AG10803 (cell line): ENCODE results near the gene PLXNA2.

Source experiments
- DNase-seq: peaks from one replicate; pipeline ENCODE4 v3.0.0; 2010; ENCODE audit warnings: low read depth
- H3K4me3 ChIP-seq: 2 replicates; pipeline ENCODE4 v1.5.1; 2011; ENCODE audit warnings: mild to moderate bottlenecking, low read length, control low read depth
- TF ChIP-seq, protein P1 (sequence below): conservative IDR thresholded peaks from 2 replicates; pipeline ENCODE4 v1.5.1; 2011; ENCODE audit warnings: mild to moderate bottlenecking, low read length, control low read depth, inconsistent platforms

The PLXNA2 gene

DNA sequence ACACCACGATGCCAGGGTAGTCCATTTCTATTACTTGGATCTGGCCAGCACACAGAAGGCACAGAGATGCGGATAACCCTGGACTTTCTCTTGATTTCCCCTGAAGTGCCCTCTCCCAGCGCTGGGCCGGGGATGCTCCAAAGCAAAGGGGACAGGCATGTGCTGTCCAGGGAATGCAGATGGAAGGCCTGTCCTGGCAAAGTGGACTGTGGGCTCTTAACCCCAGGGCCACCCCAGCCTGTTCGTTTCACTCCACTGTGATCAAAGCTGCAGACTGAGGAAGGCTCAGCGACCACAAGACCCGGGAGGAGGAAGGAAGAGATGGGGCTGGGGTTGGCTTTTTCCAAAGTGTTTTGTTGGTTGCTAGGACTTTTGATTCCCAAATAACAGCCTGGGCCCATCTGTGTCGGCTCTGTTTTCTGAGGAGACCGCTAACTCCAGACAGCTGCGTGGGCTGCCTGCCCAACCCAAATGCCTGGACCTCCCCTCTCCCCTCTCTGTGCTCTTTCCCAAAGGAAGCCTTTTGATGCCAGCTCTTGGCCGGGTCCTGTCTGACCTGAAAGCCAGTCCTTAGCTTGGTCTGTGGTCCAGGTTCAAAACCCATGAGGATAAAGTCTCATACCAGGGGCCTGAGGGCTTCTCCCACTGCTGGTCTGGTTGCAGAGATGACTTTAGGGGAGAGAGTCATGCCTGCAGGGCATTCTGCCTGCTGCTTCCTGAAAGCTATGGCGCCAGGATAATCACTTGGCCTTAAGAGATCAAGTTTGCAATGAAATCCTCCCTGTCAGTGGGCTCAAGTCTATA, 213.7 kb downstream of the PLXNA2 start:
- H3K4me3 ChIP-seq: no peak overlapping the region
- peak; percentile 86 for DNase-seq
- TF ChIP-seq, protein P1, sequence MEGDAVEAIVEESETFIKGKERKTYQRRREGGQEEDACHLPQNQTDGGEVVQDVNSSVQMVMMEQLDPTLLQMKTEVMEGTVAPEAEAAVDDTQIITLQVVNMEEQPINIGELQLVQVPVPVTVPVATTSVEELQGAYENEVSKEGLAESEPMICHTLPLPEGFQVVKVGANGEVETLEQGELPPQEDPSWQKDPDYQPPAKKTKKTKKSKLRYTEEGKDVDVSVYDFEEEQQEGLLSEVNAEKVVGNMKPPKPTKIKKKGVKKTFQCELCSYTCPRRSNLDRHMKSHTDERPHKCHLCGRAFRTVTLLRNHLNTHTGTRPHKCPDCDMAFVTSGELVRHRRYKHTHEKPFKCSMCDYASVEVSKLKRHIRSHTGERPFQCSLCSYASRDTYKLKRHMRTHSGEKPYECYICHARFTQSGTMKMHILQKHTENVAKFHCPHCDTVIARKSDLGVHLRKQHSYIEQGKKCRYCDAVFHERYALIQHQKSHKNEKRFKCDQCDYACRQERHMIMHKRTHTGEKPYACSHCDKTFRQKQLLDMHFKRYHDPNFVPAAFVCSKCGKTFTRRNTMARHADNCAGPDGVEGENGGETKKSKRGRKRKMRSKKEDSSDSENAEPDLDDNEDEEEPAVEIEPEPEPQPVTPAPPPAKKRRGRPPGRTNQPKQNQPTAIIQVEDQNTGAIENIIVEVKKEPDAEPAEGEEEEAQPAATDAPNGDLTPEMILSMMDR: no peak

- TF ChIP-seq, protein P1: no peak
- DNase-seq: peak; percentile 81
Measured at GRCh38 chr1:208029381-208030287, 214.6 kb downstream of the PLXNA2 start.

DNA sequence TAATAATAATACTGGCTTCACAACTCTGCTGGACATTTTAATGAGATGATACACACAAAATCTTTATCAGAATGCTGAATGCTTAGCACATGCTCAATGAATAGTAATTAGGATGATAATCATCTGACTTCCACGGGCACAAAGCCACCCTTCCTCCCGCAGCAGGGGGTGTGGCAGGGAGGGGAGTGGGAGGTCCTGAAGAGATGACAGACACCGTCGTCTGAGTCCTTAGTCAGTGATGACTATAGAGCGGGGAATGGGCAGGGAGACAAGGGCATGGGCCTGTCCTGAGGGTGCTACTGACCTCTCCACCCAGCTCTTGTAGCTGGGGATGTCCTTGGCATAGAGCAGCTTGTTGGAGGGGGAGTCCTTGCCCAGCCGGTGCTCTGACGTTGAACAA, 215.7 kb downstream of the PLXNA2 start:
- no peak overlapping the region for H3K4me3 ChIP-seq
- TF ChIP-seq, protein P1: no peak
- DNase-seq: peak; percentile 18

More at GRCh38 chr1:208029381-208030287, 214.6 kb downstream of the PLXNA2 start:
- H3K4me3 ChIP-seq: peak overlapping the region; percentile 10

GRCh38 chr1:208027861-208028260, 216.3 kb downstream of the PLXNA2 start:
- peak; percentile 26 for DNase-seq
- TF ChIP-seq, protein P1: no peak

DNA sequence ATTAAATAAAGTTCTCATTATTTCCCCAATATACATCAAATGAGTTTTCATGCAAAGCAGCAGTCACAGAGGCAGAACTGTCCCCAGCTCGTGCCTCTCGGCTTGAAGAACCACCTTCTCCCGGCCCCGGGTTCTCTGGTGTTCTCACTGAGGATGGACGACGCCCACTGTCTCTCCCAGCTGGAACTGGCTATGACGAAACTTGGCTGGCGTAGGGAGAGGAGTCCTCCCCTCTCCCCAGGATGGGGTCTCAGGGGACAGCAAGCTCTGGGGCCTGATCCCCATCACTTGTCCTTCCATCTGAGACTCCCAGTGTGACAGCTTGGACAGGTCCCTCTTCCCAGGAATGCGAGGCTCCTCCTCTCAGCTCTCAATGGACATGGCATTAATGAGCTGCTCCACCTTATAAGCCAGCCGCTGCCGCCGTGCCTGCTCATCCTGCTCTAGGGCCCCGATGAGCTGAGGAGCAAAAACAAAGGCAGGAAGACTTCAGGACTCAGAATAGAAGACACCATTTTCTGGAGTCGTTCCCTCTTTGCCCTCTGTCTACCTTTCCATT, 217.2 kb downstream of the PLXNA2 start:
- no peak overlapping the region for H3K4me3 ChIP-seq
- TF ChIP-seq, protein P1: no peak
- no peak for DNase-seq

More at GRCh38 chr1:208027861-208028260, 216.3 kb downstream of the PLXNA2 start:
- H3K4me3 ChIP-seq: no peak overlapping the region

DNA sequence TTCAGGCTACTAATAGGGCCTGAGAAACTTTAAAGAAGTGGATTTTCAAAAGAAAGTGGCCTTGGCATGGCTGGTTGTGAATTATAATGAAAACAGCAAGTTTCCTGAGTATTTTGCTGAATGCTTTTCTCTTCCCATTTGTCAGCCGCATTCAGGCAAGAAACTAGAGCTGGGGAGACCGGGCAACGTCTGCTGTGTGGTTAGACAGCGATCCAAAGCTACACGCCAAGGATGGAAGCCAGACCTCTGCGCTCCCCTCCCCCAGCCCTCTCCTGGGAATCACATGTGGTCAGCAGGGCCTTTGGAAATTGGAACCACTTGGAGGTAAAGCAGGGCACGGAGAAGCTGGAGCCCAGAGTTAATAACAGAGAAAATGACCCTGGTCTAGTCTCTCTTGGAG, 219.2 kb downstream of the PLXNA2 start:
- peak; percentile 93 for DNase-seq
- TF ChIP-seq, protein P1: no peak
- H3K4me3 ChIP-seq: no peak overlapping the region
